ENCODE results near the gene GAPDHS. TPM values are rescaled to one million over a fixed set of nuclear protein-coding genes. Genes with fewer than 3 reads are reported as not detected.

GAPDHS gene
- total and polyA plus RNA-seq, 8 donors: not detected

Other genes with a start within 250 kb of the GAPDHS start
- under 1 TPM in 1 of 6 donors, not detected in 5; 0.17 TPM for gene MAG, start 241.3 kb upstream of the GAPDHS start, total RNA-seq
- under 1 TPM in 1 of 2 donors, not detected in 1; 0.47 TPM for gene MAG, start 241.3 kb upstream of the GAPDHS start, polyA plus RNA-seq
- 1 to 10 TPM in 2 of 6 donors, under 1 TPM in 4; 0.32 to 2.1 (median 0.94) TPM for gene CD22, start 204.3 kb upstream of the GAPDHS start, total RNA-seq
- under 1 TPM; 0.38 to 0.49 TPM for gene CD22, start 204.3 kb upstream of the GAPDHS start, polyA plus RNA-seq
- 1 to 10 TPM in 4 of 6 donors, under 1 TPM in 2; 0.60 to 3.5 (median 1.8) TPM for gene FFAR1, start 185.6 kb upstream of the GAPDHS start, total RNA-seq
- 10 to 100 TPM in 1 of 2 donors, 1 to 10 TPM in 1; 3.6 to 30.1 TPM for gene FFAR1, start 185.6 kb upstream of the GAPDHS start, polyA plus RNA-seq
- under 1 TPM in 5 of 6 donors, not detected in 1; 0.09 to 0.37 (median 0.26) TPM for gene FFAR3, start 175.0 kb upstream of the GAPDHS start, total RNA-seq
- gene FFAR3, start 175.0 kb upstream of the GAPDHS start, polyA plus RNA-seq: 1 to 10 TPM; 1.5 to 2.7 TPM
- under 1 TPM in 2 of 6 donors, not detected in 4; 0.12 to 0.16 TPM for gene GPR42, start 162.4 kb upstream of the GAPDHS start, total RNA-seq
- gene GPR42, start 162.4 kb upstream of the GAPDHS start, polyA plus RNA-seq: under 1 TPM in 1 of 2 donors, not detected in 1; 0.52 TPM
- gene FFAR2, start 85.2 kb upstream of the GAPDHS start, total RNA-seq: under 1 TPM in 4 of 6 donors, not detected in 2; 0.20 to 0.95 (median 0.35) TPM
- gene FFAR2, start 85.2 kb upstream of the GAPDHS start, polyA plus RNA-seq: 1 to 10 TPM in 1 of 2 donors, under 1 TPM in 1; 0.30 to 2.5 TPM
- 1 to 10 TPM in 1 of 6 donors, under 1 TPM in 1, not detected in 4; 0.35 to 1.1 TPM for gene KRTDAP, start 43.0 kb upstream of the GAPDHS start, total RNA-seq
- 1 to 10 TPM; 1.4 to 2.0 TPM for gene KRTDAP, start 43.0 kb upstream of the GAPDHS start, polyA plus RNA-seq
- gene DMKN, start 19.8 kb upstream of the GAPDHS start, total RNA-seq: 10 to 100 TPM; 48.5 to 86.7 (median 60.0) TPM
- 100 to 1,000 TPM; 133 to 197 TPM for gene DMKN, start 19.8 kb upstream of the GAPDHS start, polyA plus RNA-seq
- not detected for gene SBSN, start 5.1 kb upstream of the GAPDHS start, total RNA-seq
- under 1 TPM; 0.15 to 0.16 TPM for gene SBSN, start 5.1 kb upstream of the GAPDHS start, polyA plus RNA-seq
- gene TMEM147, start 12.2 kb downstream of the GAPDHS start, total RNA-seq: 10 to 100 TPM; 44.3 to 63.9 (median 51.5) TPM
- gene TMEM147, start 12.2 kb downstream of the GAPDHS start, polyA plus RNA-seq: 10 to 100 TPM; 70.2 to 91.1 TPM
- gene ATP4A, start 30.2 kb downstream of the GAPDHS start, total RNA-seq: 1 to 10 TPM in 4 of 6 donors, under 1 TPM in 2; 0.28 to 3.0 (median 2.0) TPM
- gene ATP4A, start 30.2 kb downstream of the GAPDHS start, polyA plus RNA-seq: 10 to 100 TPM in 1 of 2 donors, 1 to 10 TPM in 1; 6.0 to 10.8 TPM
- not detected for gene PMIS2, start 52.7 kb downstream of the GAPDHS start, total RNA-seq
- not detected for gene PMIS2, start 52.7 kb downstream of the GAPDHS start, polyA plus RNA-seq
- gene HAUS5, start 79.3 kb downstream of the GAPDHS start, total RNA-seq: 10 to 100 TPM in 1 of 6 donors, 1 to 10 TPM in 5; 5.6 to 10.6 (median 6.5) TPM
- 10 to 100 TPM; 22.1 to 22.5 TPM for gene HAUS5, start 79.3 kb downstream of the GAPDHS start, polyA plus RNA-seq
- gene RBM42, start 95.6 kb downstream of the GAPDHS start, total RNA-seq: 10 to 100 TPM; 18.2 to 34.0 (median 28.3) TPM
- gene RBM42, start 95.6 kb downstream of the GAPDHS start, polyA plus RNA-seq: 10 to 100 TPM; 38.1 to 38.6 TPM
- 1 to 10 TPM in 3 of 6 donors, under 1 TPM in 3; 0.32 to 1.5 (median 0.99) TPM for gene ETV2, start 108.3 kb downstream of the GAPDHS start, total RNA-seq
- 1 to 10 TPM; 1.5 to 4.1 TPM for gene ETV2, start 108.3 kb downstream of the GAPDHS start, polyA plus RNA-seq
- 100 to 1,000 TPM; 119 to 164 (median 147) TPM for gene COX6B1, start 114.9 kb downstream of the GAPDHS start, total RNA-seq
- gene COX6B1, start 114.9 kb downstream of the GAPDHS start, polyA plus RNA-seq: 100 to 1,000 TPM; 328 to 491 TPM
- not detected for gene UPK1A, start 133.1 kb downstream of the GAPDHS start, total RNA-seq
- gene UPK1A, start 133.1 kb downstream of the GAPDHS start, polyA plus RNA-seq: under 1 TPM in 1 of 2 donors, not detected in 1; 0.16 TPM
- under 1 TPM in 1 of 6 donors, not detected in 5; 0.13 TPM for gene ZBTB32, start 171.1 kb downstream of the GAPDHS start, total RNA-seq
- gene ZBTB32, start 171.1 kb downstream of the GAPDHS start, polyA plus RNA-seq: under 1 TPM in 1 of 2 donors, not detected in 1; 0.14 TPM
- gene KMT2B, start 184.5 kb downstream of the GAPDHS start, total RNA-seq: 10 to 100 TPM; 16.7 to 28.4 (median 23.8) TPM
- 10 to 100 TPM; 56.0 to 59.9 TPM for gene KMT2B, start 184.5 kb downstream of the GAPDHS start, polyA plus RNA-seq
- 1 to 10 TPM; 1.3 to 9.4 (median 6.4) TPM for gene IGFLR1, start 209.0 kb downstream of the GAPDHS start, total RNA-seq
- gene IGFLR1, start 209.0 kb downstream of the GAPDHS start, polyA plus RNA-seq: 10 to 100 TPM in 1 of 2 donors, 1 to 10 TPM in 1; 7.4 to 17.3 TPM
- gene U2AF1L4, start 212.0 kb downstream of the GAPDHS start, total RNA-seq: 10 to 100 TPM in 5 of 6 donors, 1 to 10 TPM in 1; 9.7 to 14.3 (median 11.7) TPM
- 100 to 1,000 TPM in 1 of 2 donors, 10 to 100 TPM in 1; 62.7 to 124 TPM for gene U2AF1L4, start 212.0 kb downstream of the GAPDHS start, polyA plus RNA-seq
- 10 to 100 TPM; 26.7 to 38.2 (median 35.1) TPM for gene PSENEN, start 212.2 kb downstream of the GAPDHS start, total RNA-seq
- gene PSENEN, start 212.2 kb downstream of the GAPDHS start, polyA plus RNA-seq: 10 to 100 TPM; 53.5 to 64.6 TPM
- 1 to 10 TPM; 1.7 to 5.5 (median 3.7) TPM for gene LIN37, start 215.1 kb downstream of the GAPDHS start, total RNA-seq
- 10 to 100 TPM; 41.2 to 44.0 TPM for gene LIN37, start 215.1 kb downstream of the GAPDHS start, polyA plus RNA-seq
- 10 to 100 TPM in 3 of 6 donors, 1 to 10 TPM in 3; 3.4 to 16.4 (median 11.7) TPM for gene HSPB6, start 223.6 kb downstream of the GAPDHS start, total RNA-seq
- 10 to 100 TPM; 42.2 to 59.8 TPM for gene HSPB6, start 223.6 kb downstream of the GAPDHS start, polyA plus RNA-seq
- gene PROSER3, start 224.7 kb downstream of the GAPDHS start, total RNA-seq: 1 to 10 TPM; 7.2 to 9.9 (median 8.6) TPM
- 10 to 100 TPM in 1 of 2 donors, 1 to 10 TPM in 1; 7.8 to 19.6 TPM for gene PROSER3, start 224.7 kb downstream of the GAPDHS start, polyA plus RNA-seq
- gene ARHGAP33, start 242.1 kb downstream of the GAPDHS start, total RNA-seq: 10 to 100 TPM in 2 of 6 donors, 1 to 10 TPM in 4; 2.7 to 13.9 (median 8.0) TPM
- 10 to 100 TPM; 23.8 to 39.6 TPM for gene ARHGAP33, start 242.1 kb downstream of the GAPDHS start, polyA plus RNA-seq

Data from pancreas (tissue), 8 donors.